ENCODE measurements around the gene APEH.

DNA sequence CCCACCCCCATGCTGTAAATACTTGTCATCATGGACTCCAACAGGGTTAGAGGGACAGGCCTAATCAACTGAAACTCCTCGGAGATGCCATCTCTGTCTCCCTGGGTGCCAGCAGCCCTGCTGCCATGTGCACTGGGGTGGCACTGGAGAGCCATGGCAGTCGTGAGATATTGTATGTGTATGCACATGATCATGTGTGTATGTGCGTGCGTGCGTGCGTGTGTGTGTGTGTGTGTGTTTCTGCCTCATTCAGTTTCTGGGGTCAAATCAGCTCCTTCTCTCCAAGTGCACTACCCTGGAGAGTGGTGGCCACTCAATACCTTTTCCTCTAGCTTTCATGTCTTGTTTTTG lies 3.2 kb upstream of the APEH start:
- TF ChIP-seq, protein P1, sequence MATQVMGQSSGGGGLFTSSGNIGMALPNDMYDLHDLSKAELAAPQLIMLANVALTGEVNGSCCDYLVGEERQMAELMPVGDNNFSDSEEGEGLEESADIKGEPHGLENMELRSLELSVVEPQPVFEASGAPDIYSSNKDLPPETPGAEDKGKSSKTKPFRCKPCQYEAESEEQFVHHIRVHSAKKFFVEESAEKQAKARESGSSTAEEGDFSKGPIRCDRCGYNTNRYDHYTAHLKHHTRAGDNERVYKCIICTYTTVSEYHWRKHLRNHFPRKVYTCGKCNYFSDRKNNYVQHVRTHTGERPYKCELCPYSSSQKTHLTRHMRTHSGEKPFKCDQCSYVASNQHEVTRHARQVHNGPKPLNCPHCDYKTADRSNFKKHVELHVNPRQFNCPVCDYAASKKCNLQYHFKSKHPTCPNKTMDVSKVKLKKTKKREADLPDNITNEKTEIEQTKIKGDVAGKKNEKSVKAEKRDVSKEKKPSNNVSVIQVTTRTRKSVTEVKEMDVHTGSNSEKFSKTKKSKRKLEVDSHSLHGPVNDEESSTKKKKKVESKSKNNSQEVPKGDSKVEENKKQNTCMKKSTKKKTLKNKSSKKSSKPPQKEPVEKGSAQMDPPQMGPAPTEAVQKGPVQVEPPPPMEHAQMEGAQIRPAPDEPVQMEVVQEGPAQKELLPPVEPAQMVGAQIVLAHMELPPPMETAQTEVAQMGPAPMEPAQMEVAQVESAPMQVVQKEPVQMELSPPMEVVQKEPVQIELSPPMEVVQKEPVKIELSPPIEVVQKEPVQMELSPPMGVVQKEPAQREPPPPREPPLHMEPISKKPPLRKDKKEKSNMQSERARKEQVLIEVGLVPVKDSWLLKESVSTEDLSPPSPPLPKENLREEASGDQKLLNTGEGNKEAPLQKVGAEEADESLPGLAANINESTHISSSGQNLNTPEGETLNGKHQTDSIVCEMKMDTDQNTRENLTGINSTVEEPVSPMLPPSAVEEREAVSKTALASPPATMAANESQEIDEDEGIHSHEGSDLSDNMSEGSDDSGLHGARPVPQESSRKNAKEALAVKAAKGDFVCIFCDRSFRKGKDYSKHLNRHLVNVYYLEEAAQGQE (IDR thresholded peaks at IDR 0.05; ENCODE audit: low read depth): no peak
- TF ChIP-seq FOXM1 (IDR thresholded peaks at IDR 0.05; ENCODE audit: borderline replicate concordance, low read depth): no peak
